Panc1 (cell line): Measurements from ENCODE around the gene RALGAPB. TPM values are rescaled to one million over a fixed set of nuclear protein-coding genes. Genes with fewer than 3 reads are reported as not detected.
A peak's percentile ranks its signal among the peaks of the same experiment; 100 is the strongest.
"Not testable (repeated sequence)": the region's sequence is repeated elsewhere in the genome, so short reads cannot be mapped to it uniquely, and the experiment has no call there.

Experiments used
- ATAC-seq: fragments of 200-7000 bp; cut with Tn5 transposase; 2 replicates; pipeline ENCODE4 v1.9.1; 2020; ENCODE audit warnings: mild to moderate bottlenecking, moderate library complexity
- BruUV-seq: library from RNA; stranded (reverse); fragments of 400-500 nt; replicated peaks from 2 replicates; lab custom pipeline; 2021; lab: Mats Ljungman, UMichigan
- CTCF ChIA-PET: fragments of 300-600 bp; sonication (Branson Sonifier 250); formaldehyde crosslinking; loops from one replicate; lab custom pipeline; 2022; ENCODE audit warnings: antibody characterized with exemption; lab: Charles Lee
- POLR2A ChIA-PET: fragments of 300-600 bp; sonication (Branson Sonifier 250); formaldehyde crosslinking; loops from one replicate; lab custom pipeline; 2022; ENCODE audit warnings: antibody characterized with exemption; lab: Charles Lee
- DNase-seq: peaks from one replicate; pipeline ENCODE4 v3.0.0-alpha.2; 2010; ENCODE audit warnings: low read depth, low spot score
- H3K27ac ChIP-seq: 2 replicates; pipeline ENCODE4 v1.5.1; 2011; ENCODE audit warnings: mild to moderate bottlenecking, low read length, inconsistent platforms
- H3K27me3 ChIP-seq: fragments of 200-500 bp; sonication (Bioruptor generic); 2 replicates; pipeline ENCODE4 v1.6.0; 2014; ENCODE audit warnings: low read length, inconsistent platforms; ENCODE audit not compliant: control insufficient read depth, insufficient read depth
- H3K36me3 ChIP-seq: fragments of 200-500 bp; sonication (Bioruptor generic); 2 replicates; pipeline ENCODE4 v1.5.1; 2014; ENCODE audit warnings: inconsistent platforms, mild to moderate bottlenecking, low read length, moderate library complexity; ENCODE audit not compliant: control insufficient read depth, insufficient read depth
- H3K4me1 ChIP-seq: 2 replicates; pipeline ENCODE4 v1.5.1; 2011; ENCODE audit warnings: inconsistent platforms, mild to moderate bottlenecking, low read length, moderate library complexity; ENCODE audit not compliant: control insufficient read depth, insufficient read depth
- H3K4me3 ChIP-seq, 2 experiments: 2 replicates each; pipeline ENCODE4 v1.5.1; 2011 to 2012; ENCODE audit warnings: low read depth in 2 of 2, low read length in 2 of 2, mild to moderate bottlenecking in 2 of 2, inconsistent platforms in 1 of 2, moderate library complexity in 1 of 2
- H3K9me3 ChIP-seq: fragments of 200-500 bp; sonication (Bioruptor generic); 2 replicates; pipeline ENCODE4 v1.5.1; 2014; ENCODE audit warnings: low read depth, mild to moderate bottlenecking, inconsistent platforms, low read length, moderate library complexity; ENCODE audit not compliant: control insufficient read depth, insufficient read depth
- POLR2AphosphoS5 ChIP-seq: IDR thresholded peaks from 2 replicates; pipeline ENCODE4 v1.6.1; 2012; ENCODE audit warnings: mild to moderate bottlenecking, low read depth, low read length, moderate library complexity
- SIN3A ChIP-seq: IDR thresholded peaks from 2 replicates; pipeline ENCODE4 v1.6.1; 2012; ENCODE audit warnings: low read depth, mild to moderate bottlenecking, low read length, moderate library complexity, borderline replicate concordance; ENCODE audit not compliant: insufficient read depth
- TCF7L2 ChIP-seq: IDR thresholded peaks from 2 replicates; pipeline ENCODE4 v1.6.1; 2011; ENCODE audit warnings: mild to moderate bottlenecking, low read depth, low read length, inconsistent platforms
- in situ Hi-C: cut with HindIII; loops from 2 replicates; pipeline ENCODE4 v1.10.0; 2016; ENCODE audit warnings: low sequenced_read_pairs, low pct_unique_long_range_greater_than_20kb
- intact Hi-C: fragments of 100-400 bp; cut with micrococcal nuclease; formaldehyde crosslinking; loops from one replicate; pipeline ENCODE4 v1.10.0; 2022; ENCODE audit not compliant: unreplicated experiment
- total RNA-seq: library from RNA; stranded (reverse); gene quantifications from one replicate; pipeline ENCODE4 v1.2.1, GENCODE V29; 2021; ENCODE audit not compliant: unreplicated experiment
- TF ChIP-seq, protein P1 (sequence below): fragments of 450-650 bp; IDR thresholded peaks from 2 replicates; pipeline ENCODE4 v1.5.1; 2017; ENCODE audit warnings: mild to moderate bottlenecking
- TF ChIP-seq, protein P2 (sequence below), 2 experiments: IDR thresholded peaks; 2 replicates each; pipeline ENCODE4 v1.6.1; 2011 to 2012; ENCODE audit warnings: low read depth in 2 of 2, control low read depth in 1 of 2, low read length in 1 of 2, mild to moderate bottlenecking in 1 of 2, moderate library complexity in 1 of 2; ENCODE audit not compliant: insufficient read depth in 1 of 2

RALGAPB gene
- total RNA-seq, 1 experiment from 2014 or later: 33.1 TPM

DNA sequence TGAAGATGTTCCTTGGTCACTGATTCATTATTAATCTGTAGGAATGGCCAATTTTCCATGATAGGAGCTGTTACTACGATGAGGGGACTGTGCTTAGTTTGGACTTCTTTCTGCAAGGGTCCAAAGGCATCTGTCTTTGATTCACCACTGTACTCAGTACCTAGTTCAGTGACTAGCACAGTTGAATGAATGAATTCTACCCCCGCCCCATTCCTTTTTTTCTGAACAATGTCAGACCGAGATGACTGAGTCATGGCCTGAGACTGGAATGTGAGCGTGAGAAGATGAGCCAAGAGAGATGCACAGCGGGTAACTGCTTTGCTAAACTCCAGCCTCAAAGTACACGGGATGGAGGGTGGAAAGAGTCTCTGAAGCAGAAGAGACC is 37.1 kb upstream of the RALGAPB start:
- DNase-seq (no peak), ATAC-seq (no peak)
- Histone ChIP-seq H3K27me3 (no peaks in the 10 kb centered on the region), H3K9me3 (no peaks in the 10 kb centered on the region), H3K4me3 (peak overlapping the region; percentile 54 to 97; a peak in 3 of 4 replicates), H3K36me3 (peaks cover 25% of the 10 kb centered on the region), H3K4me1 (peaks cover 15% of the 10 kb centered on the region), H3K27ac (no peak overlapping the region)
- ChIA-PET CTCF (interaction anchor here (0.6 to 1.2 kb wide), 3 partner anchors 11 to 490 kb away, joined by 3 to 4 read pairs (median 4); no protein-coding TSS in a partner anchor), POLR2A (interaction anchor here (1.0 kb wide), 3 partner anchors 10 to 37 kb away, joined by 3 to 5 read pairs (median 4); partner anchors contain the start of gene RALGAPB)
- in situ Hi-C loops (no loop called here), intact Hi-C loops (no loop called here)
- BruUV-seq: no TSS peak
- TF ChIP-seq, protein P1, sequence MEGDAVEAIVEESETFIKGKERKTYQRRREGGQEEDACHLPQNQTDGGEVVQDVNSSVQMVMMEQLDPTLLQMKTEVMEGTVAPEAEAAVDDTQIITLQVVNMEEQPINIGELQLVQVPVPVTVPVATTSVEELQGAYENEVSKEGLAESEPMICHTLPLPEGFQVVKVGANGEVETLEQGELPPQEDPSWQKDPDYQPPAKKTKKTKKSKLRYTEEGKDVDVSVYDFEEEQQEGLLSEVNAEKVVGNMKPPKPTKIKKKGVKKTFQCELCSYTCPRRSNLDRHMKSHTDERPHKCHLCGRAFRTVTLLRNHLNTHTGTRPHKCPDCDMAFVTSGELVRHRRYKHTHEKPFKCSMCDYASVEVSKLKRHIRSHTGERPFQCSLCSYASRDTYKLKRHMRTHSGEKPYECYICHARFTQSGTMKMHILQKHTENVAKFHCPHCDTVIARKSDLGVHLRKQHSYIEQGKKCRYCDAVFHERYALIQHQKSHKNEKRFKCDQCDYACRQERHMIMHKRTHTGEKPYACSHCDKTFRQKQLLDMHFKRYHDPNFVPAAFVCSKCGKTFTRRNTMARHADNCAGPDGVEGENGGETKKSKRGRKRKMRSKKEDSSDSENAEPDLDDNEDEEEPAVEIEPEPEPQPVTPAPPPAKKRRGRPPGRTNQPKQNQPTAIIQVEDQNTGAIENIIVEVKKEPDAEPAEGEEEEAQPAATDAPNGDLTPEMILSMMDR: no peak; the same call in 1 of the 2 replicates
- TF ChIP-seq TCF7L2: no peak
- TF ChIP-seq POLR2AphosphoS5: no peak
- no peak for TF ChIP-seq SIN3A
- TF ChIP-seq, protein P2, sequence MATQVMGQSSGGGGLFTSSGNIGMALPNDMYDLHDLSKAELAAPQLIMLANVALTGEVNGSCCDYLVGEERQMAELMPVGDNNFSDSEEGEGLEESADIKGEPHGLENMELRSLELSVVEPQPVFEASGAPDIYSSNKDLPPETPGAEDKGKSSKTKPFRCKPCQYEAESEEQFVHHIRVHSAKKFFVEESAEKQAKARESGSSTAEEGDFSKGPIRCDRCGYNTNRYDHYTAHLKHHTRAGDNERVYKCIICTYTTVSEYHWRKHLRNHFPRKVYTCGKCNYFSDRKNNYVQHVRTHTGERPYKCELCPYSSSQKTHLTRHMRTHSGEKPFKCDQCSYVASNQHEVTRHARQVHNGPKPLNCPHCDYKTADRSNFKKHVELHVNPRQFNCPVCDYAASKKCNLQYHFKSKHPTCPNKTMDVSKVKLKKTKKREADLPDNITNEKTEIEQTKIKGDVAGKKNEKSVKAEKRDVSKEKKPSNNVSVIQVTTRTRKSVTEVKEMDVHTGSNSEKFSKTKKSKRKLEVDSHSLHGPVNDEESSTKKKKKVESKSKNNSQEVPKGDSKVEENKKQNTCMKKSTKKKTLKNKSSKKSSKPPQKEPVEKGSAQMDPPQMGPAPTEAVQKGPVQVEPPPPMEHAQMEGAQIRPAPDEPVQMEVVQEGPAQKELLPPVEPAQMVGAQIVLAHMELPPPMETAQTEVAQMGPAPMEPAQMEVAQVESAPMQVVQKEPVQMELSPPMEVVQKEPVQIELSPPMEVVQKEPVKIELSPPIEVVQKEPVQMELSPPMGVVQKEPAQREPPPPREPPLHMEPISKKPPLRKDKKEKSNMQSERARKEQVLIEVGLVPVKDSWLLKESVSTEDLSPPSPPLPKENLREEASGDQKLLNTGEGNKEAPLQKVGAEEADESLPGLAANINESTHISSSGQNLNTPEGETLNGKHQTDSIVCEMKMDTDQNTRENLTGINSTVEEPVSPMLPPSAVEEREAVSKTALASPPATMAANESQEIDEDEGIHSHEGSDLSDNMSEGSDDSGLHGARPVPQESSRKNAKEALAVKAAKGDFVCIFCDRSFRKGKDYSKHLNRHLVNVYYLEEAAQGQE (IDR thresholded peaks at IDR 0.05; ENCODE audit: insufficient read depth in 1 of 2, low read depth in 2 of 2, low read length in 1 of 2): no peak

DNA sequence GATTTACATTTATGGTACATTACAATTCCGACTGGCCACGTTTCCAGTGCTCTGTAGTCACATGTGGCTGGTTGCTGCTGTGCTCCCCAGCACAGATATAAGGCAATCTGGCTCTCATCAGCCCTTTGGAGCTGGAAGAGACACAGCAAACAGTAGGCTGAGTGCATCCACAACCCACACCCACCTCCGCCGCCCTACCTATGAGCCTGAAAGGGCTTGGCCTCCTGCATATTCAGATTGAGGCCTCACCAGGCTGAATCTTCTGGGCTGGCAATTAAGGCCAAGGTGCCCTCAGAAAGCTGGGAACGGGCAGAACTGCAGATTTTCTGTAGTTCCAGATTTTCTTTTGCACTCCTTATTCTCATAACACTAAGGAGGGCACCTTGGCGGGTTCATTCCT is 34.8 kb upstream of the RALGAPB start:
- H3K9me3 ChIP-seq: no peaks in the 10 kb centered on the region
- no peaks in the 10 kb centered on the region for H3K27me3 ChIP-seq
- no peak overlapping the region for H3K27ac ChIP-seq
- ChIA-PET CTCF (no interaction called here), POLR2A (no interaction called here)
- H3K36me3 ChIP-seq: peaks cover 9% of the 10 kb centered on the region
- TF ChIP-seq POLR2AphosphoS5: no peak
- BruUV-seq: no TSS peak
- no peak overlapping the region for H3K4me3 ChIP-seq
- peaks cover 12% of the 10 kb centered on the region for H3K4me1 ChIP-seq
- in situ Hi-C loops (no loop called here), intact Hi-C loops (no loop called here)
- ATAC-seq: no peak
- DNase-seq: no peak

DNA sequence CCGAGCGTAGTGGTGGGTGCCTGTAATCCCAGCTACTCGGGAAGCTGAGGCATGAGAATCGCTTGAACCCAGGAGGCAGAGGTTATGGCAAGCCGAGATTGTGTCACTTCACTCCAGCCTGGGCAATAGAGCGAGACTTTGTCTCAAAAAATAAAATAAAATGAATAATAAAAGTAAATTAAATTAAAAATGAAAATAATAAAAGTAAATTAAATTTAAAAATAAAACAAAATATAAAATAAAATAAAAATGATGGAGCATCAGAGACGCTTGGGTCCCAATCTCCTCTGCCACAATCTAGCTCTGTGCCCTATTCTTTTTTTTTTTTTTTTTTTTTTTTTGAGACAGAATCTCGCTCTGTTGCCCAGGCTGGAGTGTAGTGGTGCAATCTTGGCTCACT is 31.5 kb upstream of the RALGAPB start:
- H3K9me3 ChIP-seq, DNase-seq, H3K36me3 ChIP-seq, ATAC-seq, POLR2A ChIA-PET, intact Hi-C loops, H3K4me1 ChIP-seq, H3K27ac ChIP-seq, H3K27me3 ChIP-seq, H3K4me3 ChIP-seq, BruUV-seq, in situ Hi-C loops: not testable (repeated sequence)
- CTCF ChIA-PET: interaction anchor here (0.6 kb wide), 1 partner anchor 68 kb away, joined by 7 read pairs; no protein-coding TSS in a partner anchor
